Femur (tissue), 1 donor: Measurements from ENCODE around the gene DAGLA.
A peak's percentile ranks its signal among the peaks of the same experiment; 100 is the strongest.

Source experiments
- DNase-seq: peaks from one replicate; pipeline ENCODE4 v3.0.0-alpha.2; 2017

The DAGLA gene

GRCh38 chr11:61711498-61711897, 31.3 kb downstream of the DAGLA start:
- DNase-seq: no peak

GRCh38 chr11:61712314-61712713, 32.1 kb downstream of the DAGLA start:
- no peak for DNase-seq

- DNase-seq: no peak
Measured at GRCh38 chr11:61712846-61713245, 32.7 kb downstream of the DAGLA start.

DNA sequence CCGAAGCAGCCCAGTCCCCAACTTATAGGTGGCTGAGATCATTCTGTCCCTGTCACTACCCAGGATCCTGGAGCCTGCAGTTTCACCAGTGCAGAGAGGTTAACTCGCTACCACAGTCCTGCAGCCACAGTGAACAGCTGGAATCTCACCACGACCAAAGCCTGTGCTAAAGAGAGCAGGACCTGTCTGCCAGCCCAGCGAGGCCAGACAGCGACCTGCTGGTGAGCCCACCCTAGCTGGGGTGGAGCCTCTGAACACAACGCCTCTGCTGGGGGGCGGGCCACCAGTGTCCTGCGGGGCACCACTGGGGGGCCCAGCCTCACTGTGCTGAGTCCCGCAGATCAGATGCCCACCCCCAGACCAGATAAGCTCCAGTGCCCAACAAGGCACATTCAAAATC, 33.3 kb downstream of the DAGLA start:
- no peak for DNase-seq

GRCh38 chr11:61713906-61714305, 33.7 kb downstream of the DAGLA start:
- no peak for DNase-seq

GRCh38 chr11:61714316-61714715, 34.1 kb downstream of the DAGLA start:
- DNase-seq: no peak

DNA sequence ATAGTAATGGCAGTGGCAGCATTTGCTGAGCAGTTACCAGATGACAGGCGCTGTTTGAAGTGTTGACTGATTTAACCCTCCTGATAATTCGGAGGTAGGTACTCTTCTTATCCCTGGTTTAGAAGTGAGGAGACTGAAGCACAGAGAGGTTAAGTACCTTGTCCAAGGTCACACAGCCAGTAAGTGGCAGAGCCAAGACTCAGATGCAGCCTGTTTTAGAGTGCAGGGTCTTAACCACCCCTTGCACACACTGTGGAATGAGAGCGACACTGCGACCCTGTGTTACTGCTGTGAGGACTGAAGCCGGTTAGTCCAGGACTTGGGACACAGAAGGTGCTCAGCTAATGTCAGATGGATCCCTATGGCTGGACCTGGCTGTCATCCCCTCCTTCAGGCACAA, 34.7 kb downstream of the DAGLA start:
- no peak for DNase-seq

GRCh38 chr11:61715867-61716266, 35.7 kb downstream of the DAGLA start:
- no peak for DNase-seq

- DNase-seq: no peak
Measured at GRCh38 chr11:61716478-61717285, 36.5 kb downstream of the DAGLA start.

DNA sequence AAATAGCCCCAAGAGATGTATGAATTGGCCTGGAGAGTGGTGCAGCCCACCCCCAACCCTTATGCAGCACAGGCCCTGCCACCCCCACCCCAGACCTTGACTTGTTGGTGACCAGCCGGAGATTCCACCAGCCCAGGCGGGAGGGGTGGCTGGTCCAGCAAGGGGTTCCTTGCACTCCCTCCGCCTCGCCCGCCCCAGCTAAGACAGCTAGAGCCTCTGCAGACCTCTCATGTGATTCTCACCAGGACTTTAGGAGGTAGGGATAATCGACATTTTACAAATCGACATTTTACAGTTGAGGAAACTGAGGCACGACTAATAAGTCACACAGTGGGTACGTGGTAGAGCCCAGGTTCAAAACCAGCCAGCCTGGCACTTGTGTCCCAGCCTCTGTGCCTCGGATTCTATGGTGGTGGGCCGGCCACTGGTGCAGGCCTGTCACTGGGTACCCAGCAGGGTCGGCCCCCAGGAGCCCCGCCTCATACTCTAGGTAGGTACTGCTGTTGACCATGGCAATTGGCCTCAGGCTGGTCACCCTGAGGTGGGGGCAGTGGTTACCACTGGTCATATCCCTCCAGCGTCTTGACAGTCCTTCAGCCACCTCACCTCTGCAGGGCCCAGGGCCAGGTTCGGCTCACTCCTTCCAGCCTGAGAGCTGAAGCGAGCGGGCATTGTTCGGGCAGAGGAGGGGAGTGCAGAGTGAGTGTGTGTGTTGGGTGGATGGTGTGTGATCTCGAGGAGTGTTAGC, 37.3 kb downstream of the DAGLA start:
- DNase-seq: no peak

- no peak for DNase-seq
Measured at GRCh38 chr11:61718046-61718531, 37.9 kb downstream of the DAGLA start.

GRCh38 chr11:61718621-61719302, 38.6 kb downstream of the DAGLA start:
- DNase-seq: peak; percentile 85

- no peak for DNase-seq
Measured at GRCh38 chr11:61719978-61720377, 39.8 kb downstream of the DAGLA start.

GRCh38 chr11:61720597-61720996, 40.4 kb downstream of the DAGLA start:
- no peak for DNase-seq

GRCh38 chr11:61724437-61724836, 44.2 kb downstream of the DAGLA start:
- DNase-seq: no peak

GRCh38 chr11:61725781-61726231, 45.6 kb downstream of the DAGLA start:
- peak; percentile 54 for DNase-seq

- no peak for DNase-seq
Measured at GRCh38 chr11:61726775-61727174, 46.6 kb downstream of the DAGLA start.

- no peak for DNase-seq
Measured at GRCh38 chr11:61727401-61727811, 47.2 kb downstream of the DAGLA start.

GRCh38 chr11:61728066-61728939, 48.1 kb downstream of the DAGLA start:
- no peak for DNase-seq

DNA sequence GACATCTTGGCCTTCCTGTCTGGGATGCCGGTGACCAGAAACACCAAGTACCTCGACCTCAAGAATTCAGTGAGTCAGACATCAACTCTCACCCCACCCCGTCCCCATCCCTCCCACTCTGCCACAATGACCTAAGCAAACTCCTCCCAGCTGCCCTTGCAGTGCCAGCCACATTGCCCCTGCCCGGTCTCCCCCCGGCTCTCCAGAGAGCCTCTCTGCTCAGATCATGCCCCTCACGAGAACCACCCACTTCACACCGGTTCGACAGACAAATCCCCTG, 48.7 kb downstream of the DAGLA start:
- DNase-seq: no peak

DNA sequence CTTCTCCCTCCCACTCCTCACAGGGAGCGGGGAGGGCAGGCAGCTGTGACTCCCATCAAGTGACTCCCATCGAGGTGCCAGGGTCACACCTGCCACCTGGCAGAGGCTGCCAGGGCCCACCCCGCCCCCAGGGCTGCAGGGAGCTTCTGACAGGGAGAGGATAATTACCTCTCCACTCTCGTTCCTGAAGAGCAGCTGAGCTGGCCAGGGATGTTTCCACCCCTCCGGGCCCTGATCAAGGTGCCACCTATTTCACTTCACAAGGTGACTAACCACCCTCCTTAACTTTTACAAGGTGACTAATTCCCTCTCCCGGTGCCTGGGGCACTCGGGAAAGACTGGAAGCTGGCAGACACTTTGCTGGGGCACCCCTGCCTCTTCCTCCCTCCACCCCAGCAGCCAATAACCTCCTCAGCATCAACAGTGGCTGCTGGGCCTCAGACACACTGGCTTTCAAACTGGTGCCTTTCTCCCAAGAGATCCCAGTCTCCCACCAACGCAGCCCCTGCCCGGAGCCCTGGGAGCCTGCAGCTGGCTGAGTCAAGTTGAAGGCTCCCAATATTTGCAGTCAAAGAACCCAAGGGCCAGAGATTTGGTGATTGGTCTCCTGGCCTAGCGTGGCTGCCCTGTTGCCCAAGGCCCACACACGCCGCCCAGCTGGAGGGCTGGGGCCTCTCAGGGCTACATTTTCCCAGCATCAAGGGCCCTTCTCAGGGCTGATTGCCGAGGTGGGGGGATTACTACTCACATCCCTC, 50.2 kb downstream of the DAGLA start:
- DNase-seq: no peak
